NCI-H1417 (cell line): ENCODE measurements around the gene NEU2.

Source experiments
- DNase-seq, 3 experiments: peaks; one replicate each; lab custom pipeline; 2025; lab: John Stamatoyannopoulos, UW

Gene NEU2

DNA sequence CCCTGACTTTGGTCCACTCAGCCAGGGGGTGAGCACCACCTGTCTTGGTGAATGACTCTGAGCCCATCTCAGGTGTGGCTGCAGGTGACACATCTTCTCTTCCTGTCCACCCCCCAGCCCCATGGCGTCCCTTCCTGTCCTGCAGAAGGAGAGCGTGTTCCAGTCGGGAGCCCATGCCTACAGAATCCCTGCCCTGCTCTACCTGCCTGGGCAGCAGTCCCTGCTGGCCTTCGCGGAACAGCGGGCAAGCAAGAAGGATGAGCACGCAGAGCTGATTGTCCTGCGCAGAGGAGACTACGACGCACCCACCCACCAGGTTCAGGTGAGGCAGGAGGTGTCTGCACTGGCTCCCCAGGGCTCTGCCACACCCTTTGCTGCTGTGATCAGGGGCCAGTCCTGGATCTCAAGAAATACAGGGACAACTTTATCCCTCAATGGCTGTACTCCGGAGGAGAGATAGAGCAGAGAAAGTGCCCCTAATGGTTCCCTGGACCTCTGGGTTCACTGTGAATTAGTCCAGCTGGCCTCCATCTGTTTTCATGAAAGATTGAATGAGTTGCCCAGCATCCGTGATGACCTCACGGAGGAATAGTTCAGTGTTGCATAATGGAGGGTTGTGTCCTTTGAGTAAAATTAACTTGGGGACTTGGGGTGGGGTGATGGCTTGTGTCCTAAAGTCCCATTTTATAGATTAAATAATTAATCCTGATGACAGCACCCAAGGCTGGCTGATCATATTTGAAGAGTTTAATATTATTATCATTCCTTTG is at the start of gene NEU2:
NEU2 (plus strand) TSS at position 122 of the 770 bp plus-strand sequence; CDS start at position 122, 0 bp downstream.
- DNase-seq: no peak

DNA sequence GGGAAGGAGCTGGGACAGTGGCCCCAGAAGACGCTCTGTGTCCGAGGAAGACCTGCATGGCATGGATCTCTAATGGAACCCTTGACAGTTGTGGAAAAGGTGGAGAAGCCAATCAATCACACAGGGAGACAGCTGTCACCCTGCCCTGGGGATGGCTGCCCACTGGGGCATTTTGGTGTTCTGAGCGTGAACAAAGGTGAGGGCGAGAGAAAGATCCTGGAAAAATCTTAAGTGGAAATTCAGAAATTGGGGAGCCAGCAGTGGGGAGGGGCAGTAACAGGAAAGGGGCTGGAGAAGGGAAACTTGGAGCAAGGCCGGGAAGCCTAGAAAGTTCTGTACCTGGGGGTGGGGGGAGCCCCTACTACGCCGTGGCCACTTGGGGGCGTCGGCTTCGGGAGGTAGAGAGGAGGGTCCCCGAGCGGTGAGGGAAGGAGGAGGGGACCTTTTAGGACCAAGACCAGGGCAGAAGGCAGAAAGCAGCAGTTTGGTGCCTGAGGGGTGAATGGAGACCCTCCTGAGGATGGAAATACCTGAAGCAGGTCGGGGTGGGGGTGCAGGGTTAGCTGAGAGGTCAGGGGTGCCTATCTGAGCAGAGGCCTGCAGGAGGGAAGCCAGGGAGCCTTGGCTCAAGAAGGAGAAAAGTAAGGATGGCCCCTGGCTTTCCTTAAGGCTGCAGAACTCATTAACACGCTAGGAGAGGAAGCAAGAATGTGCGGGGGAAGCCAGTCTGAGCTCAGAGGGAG is 49.4 kb upstream of the NEU2 start:
- no peak for DNase-seq

DNA sequence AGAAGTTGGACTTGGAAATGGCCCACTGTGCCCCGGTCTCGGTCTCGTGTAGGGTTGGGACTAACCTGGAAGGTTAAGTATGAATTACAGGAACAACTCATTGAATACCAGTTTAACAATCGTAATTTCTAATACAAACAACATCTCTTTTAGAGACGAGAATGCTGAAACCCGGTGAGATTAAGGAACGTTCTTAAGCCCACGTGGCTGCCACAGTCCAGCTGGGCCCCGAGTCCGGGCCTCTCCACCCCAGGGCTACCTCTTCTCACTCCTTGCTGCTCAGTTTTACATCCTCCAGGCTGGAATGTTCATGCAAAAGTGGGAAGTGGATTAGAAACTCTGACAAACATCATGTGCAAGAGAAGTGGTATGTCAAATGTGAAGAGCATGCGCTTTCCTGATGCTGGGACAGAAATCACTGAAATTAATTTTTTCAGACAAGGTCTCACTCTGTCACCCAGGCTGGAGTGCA is 48.8 kb upstream of the NEU2 start:
- no peak for DNase-seq

DNA sequence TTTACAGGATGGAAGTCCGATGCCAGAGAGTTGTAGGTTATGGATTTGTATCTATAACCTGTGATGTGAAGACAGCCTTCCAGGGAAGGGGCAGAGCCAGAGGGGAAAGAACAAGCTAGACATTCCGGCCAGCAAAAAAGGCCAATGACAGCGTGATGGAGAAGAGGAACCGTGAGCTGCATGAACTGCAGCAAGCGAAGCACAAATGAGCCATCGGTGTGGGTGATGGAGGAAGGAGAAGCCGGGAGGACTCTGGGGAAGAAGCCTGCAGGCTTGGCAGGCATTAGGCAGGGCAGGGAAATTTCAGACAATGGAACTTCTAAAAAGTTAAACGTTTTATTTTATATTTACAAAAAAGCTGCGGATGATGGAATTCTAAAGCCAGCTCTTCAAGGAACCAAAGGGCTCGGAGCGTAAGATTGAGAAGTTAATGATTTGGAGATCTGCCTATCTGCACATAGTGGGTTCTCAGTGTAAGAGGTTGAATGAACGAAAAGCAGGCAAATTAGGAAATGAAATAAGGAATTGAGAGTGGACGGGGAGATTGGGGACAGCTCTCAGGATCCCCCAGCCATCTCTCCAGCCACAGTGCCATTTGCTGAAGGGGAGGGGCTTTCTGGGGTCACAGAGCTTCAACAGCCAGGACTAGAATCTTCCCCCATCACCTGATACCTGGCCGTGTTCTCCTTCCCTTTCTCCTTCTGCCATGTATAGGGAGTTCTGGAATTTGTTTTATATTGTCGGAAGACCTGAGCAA is 47.8 kb upstream of the NEU2 start:
- no peak for DNase-seq

DNA sequence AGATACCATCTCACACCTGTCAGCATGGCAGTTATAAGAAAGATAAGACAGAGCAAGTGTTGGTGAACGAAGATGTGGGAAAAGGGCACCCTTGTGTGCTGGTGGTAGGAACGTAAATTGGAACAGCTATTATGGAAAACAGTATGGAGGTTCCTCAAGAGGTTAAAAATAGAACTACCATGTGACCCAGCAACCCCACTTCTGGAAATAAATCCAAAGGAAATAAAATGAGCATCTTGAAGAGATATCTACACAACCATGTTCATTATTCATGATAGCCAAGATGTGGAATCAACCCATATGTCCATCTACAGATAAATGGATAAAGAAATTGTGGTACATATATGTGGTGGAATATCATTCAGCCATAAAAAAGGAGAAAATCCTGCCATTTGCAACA is 46.3 kb upstream of the NEU2 start:
- DNase-seq: no peak

DNA sequence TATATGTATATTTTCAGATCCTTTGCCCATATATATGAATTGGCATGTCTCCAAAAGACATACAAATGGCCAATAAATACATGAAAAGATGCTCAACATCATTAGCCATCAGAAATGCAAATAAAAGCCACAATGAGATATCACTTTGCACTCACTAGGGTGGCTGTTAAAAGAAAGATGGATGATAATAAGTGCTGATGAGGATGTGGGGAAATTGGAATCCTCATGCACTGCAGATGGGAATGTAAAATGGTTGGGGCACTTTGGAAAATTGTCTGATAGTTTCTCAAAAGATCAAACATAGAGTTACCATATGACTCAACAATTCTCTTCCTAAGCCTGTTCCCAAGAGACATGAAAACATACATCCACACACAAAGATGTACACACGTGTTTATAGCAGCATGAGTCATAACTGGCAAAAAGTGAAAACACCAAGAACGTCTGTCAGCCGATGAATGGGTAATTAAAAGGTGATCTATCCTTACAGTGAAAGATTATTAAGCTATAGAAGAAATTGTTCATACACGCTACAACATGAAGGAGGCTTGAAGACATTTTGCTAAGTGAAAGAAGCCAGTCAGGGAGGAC is 39.1 kb upstream of the NEU2 start:
- peak in 1 of 3 experiments; percentile 7 for DNase-seq

DNA sequence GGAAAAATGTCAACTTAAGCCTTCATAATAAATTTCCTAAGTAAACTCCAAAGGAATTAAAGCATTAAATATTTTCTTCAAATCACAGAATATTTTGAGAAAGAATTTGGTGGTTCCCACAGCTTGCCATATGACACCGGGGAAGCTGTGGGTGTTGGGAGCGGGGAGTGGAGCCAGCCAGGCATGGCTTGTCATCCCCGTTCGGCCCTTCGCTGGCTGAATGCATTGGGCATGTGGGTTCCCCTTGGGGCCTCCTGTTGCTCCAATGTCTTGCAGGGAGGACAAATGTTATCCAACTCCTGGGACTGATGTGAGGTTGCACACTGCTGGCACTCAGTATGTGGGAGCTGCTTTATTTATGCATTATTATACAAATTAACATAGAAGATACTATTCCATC is 38.0 kb upstream of the NEU2 start:
- DNase-seq: no peak

DNA sequence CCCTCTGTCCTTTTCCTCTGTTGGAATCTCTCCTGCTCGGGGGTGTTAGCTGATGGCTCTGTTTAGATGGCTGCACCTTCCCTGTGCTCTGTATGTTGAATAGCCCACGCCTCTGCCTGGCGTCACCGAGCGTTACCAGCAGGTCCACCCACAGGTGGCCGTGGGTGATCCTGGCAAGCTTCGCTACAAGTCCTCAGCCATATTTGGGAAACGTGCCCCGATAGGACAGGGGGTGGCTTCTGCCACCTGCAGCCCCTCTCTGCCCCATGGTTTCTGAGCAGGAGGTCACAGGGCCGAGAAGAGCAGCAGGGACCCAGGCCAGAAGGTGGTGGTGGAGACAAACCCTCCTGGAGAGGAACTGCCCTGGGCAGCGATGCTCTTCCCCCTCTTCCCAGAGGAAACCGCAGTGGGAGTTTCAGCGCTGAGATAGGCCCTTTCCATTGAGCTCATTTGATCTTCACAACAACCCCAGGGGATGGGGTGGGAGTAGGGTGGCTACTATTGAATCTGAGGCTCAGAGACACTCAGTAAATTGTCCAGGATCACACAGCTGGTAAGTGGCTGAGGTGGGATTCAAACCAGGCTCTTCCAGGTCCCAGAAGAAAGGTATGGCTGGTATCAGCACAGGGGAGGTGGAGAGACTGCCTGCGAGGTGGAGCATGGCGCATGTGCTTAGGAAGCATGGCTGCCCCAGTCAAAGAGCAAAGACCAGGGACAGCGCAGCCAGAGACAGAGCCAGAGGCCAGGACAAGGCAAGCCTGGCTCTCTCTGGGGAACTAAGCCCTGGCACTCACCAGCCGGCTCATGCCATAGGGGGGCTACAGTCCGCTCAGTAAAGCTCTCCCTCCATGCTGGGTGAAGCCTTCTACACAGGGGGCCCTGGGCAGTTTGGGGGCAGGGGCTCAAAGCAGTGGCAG is 34.5 kb upstream of the NEU2 start:
- no peak for DNase-seq

DNA sequence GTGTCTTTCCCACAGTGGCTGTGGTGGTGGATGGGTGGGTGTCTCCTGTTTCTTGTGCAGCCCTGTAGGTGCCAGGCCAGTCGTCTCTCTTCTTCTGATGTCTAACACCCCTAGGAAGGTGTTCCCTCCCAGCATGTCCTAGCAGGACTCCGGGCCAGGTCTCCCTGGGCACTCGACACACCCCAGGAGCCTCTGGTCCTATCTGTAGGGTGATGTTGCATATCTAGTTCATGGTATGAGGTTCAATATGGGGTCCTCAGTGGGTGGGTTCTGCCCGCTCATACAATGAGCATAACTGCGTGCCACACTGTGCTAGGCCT is 33.8 kb upstream of the NEU2 start:
- no peak for DNase-seq

DNA sequence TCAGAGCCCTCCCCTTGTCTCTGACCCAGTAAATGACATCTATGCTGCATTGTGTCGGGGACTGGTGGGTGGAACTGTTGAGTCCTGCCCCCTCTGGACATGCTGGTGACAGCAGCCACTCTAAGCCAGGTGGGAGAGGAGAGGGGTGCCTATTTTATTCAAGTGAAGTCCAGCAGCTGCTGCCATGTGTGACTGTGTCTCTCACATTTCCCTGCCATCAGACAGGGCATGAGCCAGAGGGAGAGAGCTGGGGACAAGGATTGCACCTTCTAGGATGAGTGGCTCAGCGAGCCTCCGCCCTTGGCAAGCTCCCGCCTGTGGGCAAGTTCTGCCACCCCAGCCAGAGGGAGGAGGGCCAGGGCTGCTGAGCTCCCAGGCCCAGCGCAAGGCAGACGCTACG is 33.1 kb upstream of the NEU2 start:
- DNase-seq: peak in 1 of 3 experiments; percentile 8

DNA sequence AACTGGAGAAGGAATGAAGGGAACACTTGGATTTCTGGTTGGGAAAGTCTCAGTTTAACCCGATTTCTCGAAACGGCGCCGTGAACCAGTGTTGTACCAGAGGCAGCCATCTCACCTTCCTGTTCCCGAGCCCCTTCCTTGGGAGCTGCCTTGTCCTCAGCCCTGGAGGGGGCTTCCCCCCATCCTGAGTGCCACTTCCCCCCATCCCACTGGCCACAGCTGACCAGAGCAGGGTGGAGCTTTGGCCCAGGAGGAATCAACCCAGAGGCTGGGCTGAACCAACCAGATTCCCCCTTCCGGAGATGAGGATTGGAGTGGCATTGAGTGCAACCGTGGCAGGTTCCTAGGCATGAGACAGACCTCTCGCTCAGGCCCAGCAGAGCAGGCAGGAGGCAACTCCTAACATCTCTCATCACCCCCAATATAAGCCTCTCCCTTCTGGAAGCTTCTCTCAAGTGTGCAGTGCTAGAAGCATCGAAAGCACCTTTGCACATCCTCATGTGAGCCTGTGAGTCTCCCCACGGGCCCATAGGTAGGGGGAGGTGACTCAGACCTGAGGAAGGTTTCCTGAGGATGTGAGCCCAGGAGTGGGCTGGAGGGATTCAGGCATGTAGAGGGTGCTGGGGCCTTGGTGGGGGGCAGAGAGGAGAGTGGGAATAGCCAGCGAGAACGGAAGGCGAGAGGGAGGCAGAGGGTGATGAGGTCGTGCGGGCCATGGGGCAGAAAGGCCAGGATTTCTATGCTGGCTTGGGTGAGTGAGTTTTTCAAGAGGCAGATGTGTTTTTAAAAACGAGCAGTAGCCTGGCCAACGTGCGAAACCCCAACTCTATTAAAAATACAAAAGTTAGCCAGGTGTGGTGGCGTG is 31.4 kb upstream of the NEU2 start:
- DNase-seq: no peak

DNA sequence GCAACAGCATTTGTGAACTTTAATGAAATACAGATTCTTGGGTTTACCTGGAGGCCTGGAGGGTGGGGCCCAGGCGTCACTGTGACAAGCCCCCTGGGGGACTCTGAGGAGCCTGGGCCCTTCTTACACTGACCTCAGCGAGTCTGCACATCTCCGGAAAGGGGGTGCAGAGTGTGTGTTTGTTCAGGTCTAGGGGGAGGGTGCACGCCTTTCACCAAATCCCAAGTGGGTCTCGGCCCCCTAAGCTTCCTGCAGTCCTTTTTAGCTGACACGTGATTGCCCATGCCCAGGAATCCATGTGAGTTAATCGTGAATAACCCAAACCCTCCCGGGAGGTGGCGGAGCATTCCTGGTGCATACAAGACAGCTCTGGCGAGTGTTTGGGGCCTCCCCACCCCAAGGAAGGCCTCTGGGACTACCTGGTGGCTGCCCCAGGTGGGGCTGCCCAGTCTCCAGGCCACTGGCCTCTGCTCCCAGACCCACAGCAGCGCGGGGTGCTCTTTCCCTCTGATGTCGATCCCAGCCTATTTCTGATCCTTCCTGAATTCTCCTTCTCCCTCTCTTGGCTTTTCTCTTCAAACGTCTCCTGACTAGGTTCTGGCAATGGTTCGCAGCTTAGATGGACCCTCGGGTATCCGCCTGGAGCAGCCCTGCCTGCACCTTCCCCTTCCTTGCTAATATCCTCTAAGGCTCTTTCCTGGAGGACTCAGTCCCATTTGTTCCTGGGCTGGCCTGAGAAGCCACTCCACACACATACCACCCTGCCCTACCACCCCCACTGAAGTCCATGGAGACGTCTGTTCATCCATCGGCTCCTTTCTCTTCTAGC is 29.4 kb upstream of the NEU2 start:
- DNase-seq: no peak

DNA sequence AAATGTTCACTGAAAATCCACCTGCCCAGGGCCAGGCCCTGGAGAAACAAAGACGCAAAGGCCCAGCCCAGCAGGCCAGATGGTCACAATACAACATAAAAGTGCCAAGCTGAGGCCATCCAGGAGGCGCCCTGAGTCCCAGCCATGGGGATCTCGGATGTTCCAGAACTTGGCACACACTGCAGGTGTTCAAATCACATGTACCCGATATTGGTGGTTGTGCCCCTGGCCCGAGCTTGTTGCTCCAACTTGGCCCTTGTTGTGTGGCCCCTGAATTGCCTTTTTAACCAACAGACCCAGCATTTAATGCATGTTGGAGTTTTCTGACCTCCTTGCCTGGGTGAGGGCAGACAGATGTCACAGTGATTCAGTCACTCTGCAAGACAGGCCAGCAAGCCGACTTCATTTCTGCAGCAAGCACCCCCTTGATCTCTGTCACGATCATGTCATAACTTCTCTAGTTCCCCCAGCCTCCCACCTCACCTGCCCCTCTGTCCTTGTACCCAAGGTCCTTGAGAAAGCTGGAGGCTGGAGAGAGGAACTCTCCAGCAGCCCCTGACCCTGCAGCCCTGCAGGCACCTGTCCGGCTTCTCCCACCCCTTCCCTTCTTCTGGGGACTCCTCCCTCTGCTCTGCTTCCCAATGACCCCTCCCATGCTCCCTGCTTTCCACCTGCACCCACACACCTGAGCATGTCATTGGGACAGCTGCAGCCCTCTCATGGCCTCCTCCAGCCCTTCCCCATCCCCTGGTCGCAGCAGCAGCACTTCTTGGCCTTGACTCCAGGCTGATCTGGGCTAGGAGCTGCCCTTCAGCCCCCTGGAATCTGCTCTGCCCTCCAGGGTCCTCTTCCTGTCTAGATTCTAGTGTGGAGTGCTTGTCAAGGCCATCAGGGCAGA is 28.6 kb upstream of the NEU2 start:
- DNase-seq: no peak

DNA sequence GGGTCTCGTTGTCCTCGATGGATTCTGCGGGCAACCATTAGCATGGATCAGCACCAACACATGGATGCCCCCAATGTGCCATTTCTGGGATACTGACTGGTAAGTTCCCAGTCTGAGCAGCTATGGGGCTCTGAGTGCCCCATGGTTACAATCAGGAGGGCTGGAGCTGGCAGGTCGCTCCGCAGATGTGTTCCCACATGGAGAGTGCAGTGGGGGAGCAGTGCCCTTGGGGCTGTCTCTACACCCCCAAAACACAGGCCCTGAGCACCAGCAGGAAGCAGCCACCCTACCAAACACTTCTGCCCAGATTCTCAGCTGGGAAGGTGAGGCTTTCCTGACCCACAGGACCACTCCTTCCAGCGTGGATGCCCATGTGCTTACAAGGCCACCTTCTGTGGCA is 27.4 kb upstream of the NEU2 start:
- no peak for DNase-seq

DNA sequence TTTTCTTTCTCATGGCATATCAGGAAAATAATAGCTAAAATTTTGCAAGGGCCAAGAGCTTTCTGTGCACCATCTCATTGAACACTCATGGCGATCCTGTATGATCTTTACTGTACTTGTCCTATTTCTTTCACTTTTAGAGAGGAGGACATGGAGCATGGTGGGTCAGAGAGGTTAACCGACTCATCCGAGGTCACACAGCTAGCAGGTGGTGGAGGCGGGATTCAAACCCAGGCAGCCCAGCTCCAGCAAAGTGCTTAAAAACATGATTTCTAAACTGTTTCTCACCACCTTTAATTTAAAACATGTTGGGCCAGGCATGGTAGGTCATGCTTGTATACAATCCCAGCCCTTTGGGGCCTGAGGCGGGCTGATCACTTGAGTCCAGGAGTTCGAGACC is 25.8 kb upstream of the NEU2 start:
- DNase-seq: no peak

DNA sequence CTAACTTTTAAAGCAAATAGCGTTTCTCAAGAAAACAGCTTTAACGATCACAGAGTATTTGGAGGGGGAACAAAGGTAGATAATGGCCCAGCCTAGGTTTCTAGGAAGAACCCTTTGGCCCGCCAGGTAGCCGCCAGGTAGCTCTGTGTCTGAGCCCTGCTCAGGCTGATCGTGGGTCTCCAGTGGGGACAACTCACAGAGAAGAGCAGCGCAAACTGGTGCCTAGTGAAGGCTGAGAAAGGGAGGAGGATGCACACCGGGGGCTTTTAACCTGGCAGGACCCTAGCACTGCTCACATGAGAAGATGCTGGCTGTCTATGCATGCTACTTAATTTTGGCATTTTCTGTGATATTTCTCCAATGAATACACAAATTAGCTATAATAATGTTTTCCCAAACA is 25.2 kb upstream of the NEU2 start:
- DNase-seq: no peak

DNA sequence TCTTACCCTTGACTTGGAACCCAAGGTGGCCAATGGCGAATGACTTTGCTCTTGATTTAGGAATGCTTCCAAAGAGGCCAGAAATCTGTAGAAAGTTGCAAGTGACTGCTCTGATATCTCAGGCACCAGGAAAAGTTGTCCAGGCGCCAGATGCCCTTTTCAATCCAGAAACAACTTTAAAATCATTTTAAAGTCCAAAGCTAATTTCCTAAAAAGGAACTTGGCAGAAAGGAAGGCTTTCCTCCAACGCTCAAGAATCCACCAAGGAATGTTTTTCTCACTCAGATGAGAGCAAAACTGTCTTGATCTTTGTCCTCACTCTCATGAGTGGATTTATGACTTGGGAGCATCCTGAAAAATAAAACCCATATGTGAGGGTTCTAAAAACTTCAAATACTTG is 24.7 kb upstream of the NEU2 start:
- no peak for DNase-seq

DNA sequence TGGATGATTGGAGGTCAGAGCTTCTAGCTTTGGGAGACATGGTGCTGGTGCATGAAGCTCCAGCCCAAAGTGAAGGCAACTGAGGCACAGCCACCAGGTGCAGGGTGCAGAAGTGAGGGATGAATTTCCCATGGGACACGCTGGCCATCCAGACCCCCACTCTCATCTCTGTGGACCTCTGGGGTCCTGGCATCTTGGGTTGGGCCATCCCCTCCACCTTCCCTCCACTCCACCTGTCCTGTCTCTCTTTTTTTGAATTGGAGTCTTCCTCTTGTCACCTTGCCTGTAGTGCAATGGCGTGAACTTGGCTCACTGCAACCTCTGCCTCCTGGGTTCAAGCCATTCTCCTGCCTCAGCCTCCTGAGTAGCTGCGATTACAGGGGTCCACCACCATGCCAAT is 22.8 kb upstream of the NEU2 start:
- no peak for DNase-seq
